ENCODE measurements around the gene COX19. TPM values are rescaled to one million over a fixed set of nuclear protein-coding genes. Genes with fewer than 3 reads are reported as not detected.

The COX19 gene
- total and polyA plus RNA-seq, 2 of the 13 experiments (the other 11 are each of a cell fraction or from before 2014, with no cell fraction given) = 11.5 to 21.7 TPM

GRCh38 chr7:957418-958220 is 17.7 kb downstream of the COX19 start (continued):
- TF ChIP-seq ZGPAT (CRISPR knock-in tag; IDR thresholded peaks at IDR 0.05) (peak; percentile 96), ZNF7 (CRISPR knock-in tag; IDR thresholded peaks at IDR 0.05) (peak; percentile 55; the same call in 1 of the 2 replicates), ZNF335 (CRISPR knock-in tag; IDR thresholded peaks at IDR 0.05) (peak; percentile 87), SKIL (CRISPR knock-in tag; IDR thresholded peaks at IDR 0.05; ENCODE audit: borderline replicate concordance) (no peak; the same call in 1 of the 2 replicates), HMGA1 (CRISPR knock-in tag; conservative IDR thresholded peaks at IDR 0.05) (no peak), ZNF775 (CRISPR knock-in tag; IDR thresholded peaks at IDR 0.05; ENCODE audit: borderline replicate concordance) (peak; percentile 30; the same call in 1 of the 2 replicates), CBX5 (CRISPR knock-in tag; IDR thresholded peaks at IDR 0.05; ENCODE audit: borderline replicate concordance) (peak; percentile 37; the same call in 1 of the 2 replicates), DR1 (CRISPR knock-in tag; IDR thresholded peaks at IDR 0.05) (no peak; the same call in none of the 2 replicates), TEAD2 (CRISPR knock-in tag; IDR thresholded peaks at IDR 0.05) (peak; percentile 60; the same call in 1 of the 2 replicates), SMAD9 (CRISPR knock-in tag; IDR thresholded peaks at IDR 0.05) (peak; percentile 82), FOXK2 (IDR thresholded peaks at IDR 0.05) (0 out of 2 replicates have a peak, but pooled peaks have one; percentile 20), THYN1 (CRISPR knock-in tag; IDR thresholded peaks at IDR 0.05; ENCODE audit: borderline replicate concordance, low read depth) (0 out of 2 replicates have a peak, but pooled peaks have one; percentile 62), ZKSCAN1 (IDR thresholded peaks at IDR 0.05; ENCODE audit: low read length) (no peak), ZNF839 (CRISPR knock-in tag; IDR thresholded peaks at IDR 0.05; ENCODE audit: borderline replicate concordance) (peak; percentile 43; the same call in 1 of the 2 replicates), KMT2B (CRISPR knock-in tag; IDR thresholded peaks at IDR 0.05) (peak; percentile 46; the same call in 1 of the 2 replicates)
